HT-29 (cell line): ENCODE results near the gene PHOX2A. TPM values are rescaled to one million over a fixed set of nuclear protein-coding genes. Genes with fewer than 3 reads are reported as not detected.

Source experiments
- DNase-seq: peaks from one replicate; pipeline ENCODE4 v3.0.0-alpha.2; 2015; ENCODE audit warnings: low spot score
- total RNA-seq: library from RNA; depleted of rRNA; stranded (reverse); fragments of >200 nt; shearing (Covaris generic); gene quantifications from 2 replicates; pipeline ENCODE4 v1.2.3, GENCODE V29; 2014

The PHOX2A gene
- total RNA-seq, 1 experiment from 2014 or later = not detected

DNA sequence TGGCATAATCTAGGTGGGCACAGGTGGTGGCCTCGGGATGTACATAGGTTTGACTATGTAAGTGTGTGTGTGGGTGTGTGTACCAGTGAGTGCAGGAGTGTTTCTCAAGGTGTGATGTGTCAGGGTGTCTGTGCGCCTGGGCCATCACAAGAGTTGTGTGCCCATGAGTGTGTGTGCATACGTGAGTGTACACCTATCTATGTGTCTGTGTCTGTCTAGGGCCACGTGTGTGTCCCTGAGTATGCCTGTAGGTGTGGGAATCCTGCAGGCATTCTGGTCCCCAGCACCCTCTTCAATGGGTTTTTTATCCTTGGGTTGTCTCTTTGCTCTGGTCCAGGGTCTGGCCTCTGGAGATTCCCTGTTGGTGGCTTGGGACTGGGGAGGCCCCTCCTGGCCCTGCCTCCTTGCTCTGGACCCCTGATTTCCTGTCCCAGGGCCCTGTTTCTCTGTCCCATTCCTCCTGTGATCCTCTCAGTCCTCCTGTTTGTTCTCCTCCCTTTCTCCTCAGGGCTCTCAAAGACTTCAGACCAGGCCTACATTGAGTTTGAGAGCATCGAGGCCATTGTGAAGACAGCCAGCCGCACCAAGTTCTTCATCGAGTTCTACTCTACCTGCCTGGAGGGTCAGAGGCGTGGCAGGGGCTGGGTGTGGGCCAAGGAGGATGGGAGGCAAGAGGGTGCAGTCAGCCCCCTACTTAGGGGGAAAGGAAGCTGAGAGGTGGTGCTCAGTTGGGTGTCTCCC is 10.0 kb downstream of the PHOX2A start:
- DNase-seq = no peak

- DNase-seq = no peak
These were observed 10.8 kb downstream of the PHOX2A start for GRCh38 chr11:72233056-72233772.

DNA sequence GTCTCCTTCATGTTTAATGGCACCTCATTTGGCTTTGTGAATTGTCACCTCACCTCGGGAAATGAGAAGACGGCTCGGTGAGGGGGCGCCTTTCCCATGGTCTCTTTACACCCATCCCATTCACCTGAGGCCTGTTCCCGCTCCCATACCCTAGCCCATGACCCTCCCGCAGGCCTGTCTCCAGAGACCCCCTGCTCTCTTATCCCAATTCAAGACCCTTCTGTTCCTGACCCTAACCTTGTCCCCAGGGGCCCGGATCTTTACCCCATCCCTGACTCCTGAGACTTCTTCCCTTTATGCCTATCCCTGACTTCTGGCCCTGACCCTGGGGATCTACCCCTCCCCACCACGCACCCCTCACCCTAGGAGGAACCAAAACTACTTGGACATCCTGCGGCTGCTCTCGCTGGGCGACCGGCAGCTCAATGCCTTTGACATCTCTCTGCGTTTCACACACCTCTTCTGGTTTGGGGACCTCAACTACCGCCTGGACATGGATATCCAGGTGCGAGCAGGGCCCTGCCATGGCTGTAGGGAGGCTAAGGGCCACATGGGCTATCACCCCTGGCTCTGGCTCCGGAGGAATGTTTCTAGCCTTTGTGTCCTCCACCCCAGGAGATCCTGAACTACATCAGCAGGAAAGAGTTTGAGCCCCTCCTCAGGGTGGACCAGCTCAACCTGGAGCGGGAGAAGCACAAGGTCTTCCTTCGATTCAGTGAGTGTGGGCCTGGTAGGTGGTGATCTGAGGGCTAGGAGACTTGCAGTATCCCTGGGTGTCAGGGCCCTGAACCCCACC is 11.5 kb downstream of the PHOX2A start:
- no peak for DNase-seq

GRCh38 chr11:72231396-72232259 is 12.3 kb downstream of the PHOX2A start:
- DNase-seq = no peak

DNA sequence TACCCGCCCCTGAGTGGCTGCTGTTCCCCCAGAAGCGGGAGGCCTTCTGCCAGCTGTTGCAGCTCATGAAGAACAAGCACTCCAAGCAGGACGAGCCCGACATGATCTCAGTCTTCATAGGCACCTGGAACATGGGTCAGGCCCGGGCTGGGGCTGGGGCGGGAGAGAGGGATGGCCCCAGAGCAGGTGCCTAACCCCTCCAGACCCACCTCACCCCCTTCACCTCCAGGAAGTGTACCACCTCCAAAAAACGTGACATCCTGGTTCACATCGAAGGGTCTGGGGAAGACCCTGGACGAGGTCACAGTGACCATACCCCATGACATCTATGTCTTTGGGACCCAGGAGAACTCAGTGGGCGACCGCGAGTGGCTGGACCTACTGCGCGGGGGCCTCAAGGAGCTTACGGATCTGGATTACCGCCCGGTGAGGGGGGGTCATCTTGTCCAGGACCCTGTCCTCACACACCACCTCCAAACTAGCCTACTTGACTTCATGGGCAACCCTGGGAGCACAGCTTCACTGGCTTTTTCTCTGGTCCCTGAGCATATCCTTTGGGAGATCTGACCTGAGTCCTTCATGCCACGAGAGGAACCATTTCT is 13.1 kb downstream of the PHOX2A start:
- no peak for DNase-seq

DNA sequence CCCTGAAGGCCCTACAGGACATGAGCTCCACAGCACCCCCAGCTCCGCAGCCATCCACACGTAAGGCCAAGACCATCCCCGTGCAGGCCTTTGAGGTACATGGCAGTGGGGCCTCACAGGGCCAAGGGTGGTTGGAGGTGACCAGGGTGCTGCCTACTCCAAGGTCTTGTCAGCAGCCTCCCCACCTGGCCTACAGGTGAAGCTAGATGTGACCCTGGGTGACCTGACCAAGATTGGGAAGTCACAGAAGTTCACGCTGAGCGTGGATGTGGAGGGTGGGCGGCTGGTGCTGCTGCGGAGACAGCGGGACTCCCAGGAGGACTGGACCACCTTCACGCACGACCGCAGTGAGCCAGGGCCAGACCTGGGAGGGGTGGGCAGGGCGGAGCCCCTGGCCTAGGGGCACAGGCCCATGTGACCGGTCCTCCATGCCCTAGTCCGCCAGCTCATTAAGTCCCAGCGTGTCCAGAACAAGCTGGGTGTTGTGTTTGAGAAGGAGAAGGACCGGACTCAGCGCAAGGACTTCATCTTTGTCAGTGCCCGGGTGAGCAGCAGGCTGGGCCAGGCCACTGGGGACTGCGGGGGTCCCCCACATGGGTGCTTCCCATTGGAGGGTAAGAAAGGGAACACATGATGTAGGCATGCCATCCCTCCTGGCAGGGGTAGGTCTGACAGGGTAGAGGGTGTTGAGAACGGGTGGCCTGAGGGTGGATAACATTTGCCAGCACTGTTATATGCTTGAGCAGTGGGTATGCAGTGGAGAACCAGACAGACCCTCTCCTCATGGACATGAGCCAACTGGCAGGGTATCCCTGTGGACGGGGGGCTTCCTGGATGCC is 13.8 kb downstream of the PHOX2A start:
- no peak for DNase-seq

DNA sequence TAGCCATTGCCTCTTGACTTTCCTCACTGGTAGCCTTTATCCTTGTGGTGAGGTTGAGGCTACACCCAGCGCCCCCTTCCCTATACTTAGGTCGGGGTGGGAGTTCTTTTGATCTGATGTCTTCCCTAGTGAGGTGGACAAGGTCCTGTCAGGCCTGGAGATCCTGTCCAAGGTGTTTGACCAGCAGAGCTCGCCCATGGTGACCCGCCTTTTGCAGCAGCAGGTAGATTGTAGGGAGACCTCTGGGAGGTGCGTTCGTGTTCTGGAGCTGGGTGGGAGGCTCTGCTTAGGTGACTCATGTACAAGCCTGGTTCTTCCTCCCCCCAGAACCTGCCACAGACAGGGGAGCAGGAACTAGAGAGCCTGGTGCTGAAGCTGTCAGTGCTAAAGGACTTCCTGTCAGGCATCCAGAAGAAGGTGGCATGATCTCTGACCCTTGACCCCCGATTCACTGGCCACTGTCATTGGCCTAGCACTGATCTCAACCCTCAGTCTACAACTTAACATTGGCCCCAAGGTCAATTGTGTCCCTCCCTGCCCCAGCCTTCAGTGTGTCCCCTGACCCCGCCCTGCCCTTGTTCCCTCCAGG is 14.5 kb downstream of the PHOX2A start:
- no peak for DNase-seq

DNA sequence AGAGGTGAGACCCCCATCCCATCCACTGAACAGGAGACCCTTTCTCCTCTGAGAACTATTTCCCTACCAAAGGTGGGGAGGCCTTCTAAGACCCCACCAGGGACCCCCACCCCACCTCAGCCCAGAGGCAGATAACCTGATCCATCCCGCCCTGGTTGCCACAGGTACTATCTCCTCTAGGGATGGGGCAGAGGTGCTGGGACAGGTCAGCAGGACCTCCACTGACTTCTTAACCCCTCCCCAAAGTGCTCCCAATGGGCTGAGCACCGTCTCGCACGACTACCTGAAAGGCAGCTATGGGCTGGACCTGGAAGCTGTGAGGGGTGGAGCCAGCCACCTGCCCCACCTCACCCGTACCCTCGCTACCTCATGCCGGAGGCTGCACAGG is 15.1 kb downstream of the PHOX2A start:
- DNase-seq = no peak

- DNase-seq = no peak
These were observed 15.6 kb downstream of the PHOX2A start for GRCh38 chr11:72228229-72228843.

GRCh38 chr11:72227316-72228228 is 16.4 kb downstream of the PHOX2A start:
- no peak for DNase-seq

- DNase-seq = no peak
These were observed 17.3 kb downstream of the PHOX2A start for GRCh38 chr11:72226701-72227100.

DNA sequence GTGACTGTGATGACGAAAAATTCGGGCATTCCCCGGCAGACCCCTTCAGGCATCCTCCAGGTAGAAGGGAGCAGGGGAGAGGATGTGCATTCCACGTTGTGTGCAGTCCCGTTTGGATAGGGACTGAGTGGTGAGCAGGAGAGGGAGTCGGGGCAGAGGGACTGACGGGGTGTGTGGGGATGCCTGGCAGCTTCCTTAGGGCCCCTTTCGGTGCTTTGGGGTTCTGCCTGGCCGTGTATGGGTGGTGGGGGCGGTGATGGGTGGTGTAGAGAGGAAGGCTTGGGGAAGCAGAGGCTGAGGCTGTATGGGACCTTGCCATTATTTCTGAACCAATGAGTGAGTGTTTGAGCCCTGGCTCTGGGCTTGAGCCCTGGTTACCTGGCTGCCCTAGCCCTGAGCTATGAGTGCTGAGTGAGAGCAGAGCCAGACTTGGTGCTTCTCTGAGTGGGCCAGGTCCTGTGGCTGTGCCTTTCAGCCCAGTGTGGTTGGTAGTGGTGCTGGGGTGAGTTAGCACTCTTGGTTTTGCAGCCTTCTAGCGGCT is 18.5 kb downstream of the PHOX2A start:
- DNase-seq = peak; percentile 26

- peak; percentile 47 for DNase-seq
These were observed 19.2 kb downstream of the PHOX2A start, which contains the start of gene INPPL1 for GRCh38 chr11:72224564-72225410. INPPL1 (plus strand) TSS chr11:72224767; CDS start chr11:72224985, 218 bp downstream.

DNA sequence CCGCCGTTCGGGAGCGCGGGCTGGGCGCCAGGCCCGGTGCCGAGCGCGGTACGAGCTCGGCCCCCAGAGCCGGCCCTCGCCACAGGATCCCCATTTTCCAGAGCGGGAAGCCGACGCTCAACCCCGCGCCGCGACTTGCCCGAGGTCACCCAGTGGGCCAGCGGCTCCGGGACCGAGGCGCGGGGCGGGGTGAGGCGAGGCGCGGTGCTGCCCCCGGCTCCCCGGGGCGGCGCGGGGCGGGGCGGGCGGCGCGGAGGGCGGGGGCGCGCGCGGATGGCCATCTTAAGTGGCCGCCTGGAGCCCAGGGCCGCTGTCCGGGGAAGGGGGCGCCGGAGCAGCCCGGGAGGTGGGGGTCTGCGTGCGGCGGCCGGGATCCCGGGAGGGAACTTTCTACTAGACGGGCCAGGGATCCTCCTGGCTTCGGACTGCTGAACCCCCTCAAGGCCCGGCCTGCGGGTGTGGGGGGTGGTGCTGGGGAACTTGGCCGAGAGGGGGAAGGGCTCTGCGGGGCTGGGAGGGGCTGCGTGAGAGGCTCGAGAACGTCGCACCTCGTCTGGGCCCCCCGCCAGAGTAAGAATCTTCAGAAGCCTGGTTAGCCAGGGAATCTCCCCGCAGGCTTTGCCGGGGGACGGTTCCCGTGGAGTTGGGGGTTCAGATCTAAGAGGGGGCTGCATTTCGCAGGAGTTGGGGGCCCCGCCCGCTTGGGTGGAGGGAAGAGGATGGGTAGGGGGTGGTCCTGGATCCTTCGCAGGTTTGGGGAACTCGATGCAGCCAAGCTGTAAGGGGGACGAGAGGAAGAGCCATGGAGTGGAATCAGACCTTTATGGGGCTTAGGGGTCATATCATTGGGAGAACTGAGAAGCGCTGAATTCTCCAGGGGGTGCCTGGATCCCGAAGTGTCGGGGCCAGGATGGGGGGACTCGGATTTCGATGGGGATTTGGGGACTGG is 20.1 kb downstream of the PHOX2A start:
- DNase-seq = peak; percentile 22

DNA sequence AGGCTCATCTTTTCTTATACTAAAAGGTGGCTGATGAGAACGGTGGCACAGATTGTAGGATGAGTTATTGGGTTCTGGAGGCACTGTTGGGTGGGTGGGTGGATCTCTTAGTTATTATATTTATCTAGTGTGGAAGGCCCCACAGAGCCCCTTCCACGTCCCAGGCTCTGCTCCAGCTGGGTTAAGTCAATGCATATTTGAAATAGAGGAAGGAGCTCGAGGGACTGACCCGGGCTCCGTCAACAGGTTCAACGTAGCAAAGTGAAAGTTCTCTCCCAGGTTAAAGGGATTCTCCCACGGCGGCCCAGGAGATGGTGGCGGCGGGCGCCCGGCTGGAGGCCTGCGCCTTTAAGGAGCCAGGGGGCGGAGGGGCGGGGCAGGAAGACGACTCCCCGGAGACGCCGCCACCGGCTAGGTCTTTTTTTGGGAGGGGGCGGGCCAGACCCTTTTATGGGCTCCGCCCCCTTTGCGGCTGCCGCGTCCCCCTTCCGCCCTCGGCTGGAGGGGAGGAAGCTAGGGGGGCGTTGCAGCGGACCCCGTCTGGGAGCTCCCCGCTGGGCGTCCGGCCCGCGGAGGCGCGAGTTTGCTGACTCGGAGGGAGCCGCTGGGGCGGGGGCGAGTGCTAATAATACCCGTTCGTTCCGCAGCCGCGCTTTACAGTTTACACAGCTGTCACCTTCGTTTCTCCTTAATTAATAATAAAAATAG is 20.9 kb downstream of the PHOX2A start:
- DNase-seq = peak; percentile 92
